GM12874 (cell line): ENCODE data around the gene GGT1.
"Not testable (repeated sequence)": the region's sequence is repeated elsewhere in the genome, so short reads cannot be mapped to it uniquely, and the experiment has no call there.

ENCODE experiments used
- CTCF ChIP-seq: IDR thresholded peaks from 2 replicates; pipeline ENCODE4 v1.5.1; 2011; ENCODE audit warnings: low read depth, mild to moderate bottlenecking, control low read depth, low read length, moderate library complexity; ENCODE audit not compliant: insufficient read depth

GGT1 gene

GRCh38 chr22:24602847-24603769 lies at the start of gene GGT1:
Gene GGT1, plus strand, starts transcription at chr22:24603193. Its CDS starts 7,889 bp downstream, at chr22:24611082.
- not testable (repeated sequence) for TF ChIP-seq CTCF

GRCh38 chr22:24553597-24554312 lies 49.2 kb upstream of the GGT1 start:
- TF ChIP-seq CTCF: no peak

GRCh38 chr22:24554313-24555164 lies 48.5 kb upstream of the GGT1 start, which contains the start of gene GUCD1:
Gene GUCD1, minus strand, starts transcription at chr22:24555138. Its CDS starts 147 bp downstream, at chr22:24554991.
- no peak for TF ChIP-seq CTCF

GRCh38 chr22:24555165-24556039 lies 47.6 kb upstream of the GGT1 start, which contains the start of gene SNRPD3:
Gene SNRPD3, plus strand, starts transcription at chr22:24555999. Its CDS starts 1,676 bp downstream, at chr22:24557675.
- TF ChIP-seq CTCF: no peak

GRCh38 chr22:24559471-24559870 lies 43.5 kb upstream of the GGT1 start:
- no peak for TF ChIP-seq CTCF

- TF ChIP-seq CTCF: no peak
Observed at GRCh38 chr22:24563246-24563645, 39.7 kb upstream of the GGT1 start.
